H1 (cell line): ENCODE data around the gene SPATS2L. TPM values are rescaled to one million over a fixed set of nuclear protein-coding genes. Genes with fewer than 3 reads are reported as not detected.

Experiments used
- CTCF ChIA-PET: fragments of 300-600 bp; sonication (Branson Sonifier 250); formaldehyde crosslinking; loops from one replicate; lab custom pipeline; 2021; ENCODE audit not compliant: partially characterized antibody; lab: Charles Lee
- POLR2A ChIA-PET: fragments of 300-600 bp; sonication (Branson Sonifier 250); formaldehyde crosslinking; loops from one replicate; lab custom pipeline; 2021; ENCODE audit warnings: inconsistent platforms; ENCODE audit not compliant: partially characterized antibody; lab: Charles Lee
- DNase-seq, 2 experiments: peaks; one replicate each; pipeline versions ENCODE4 v3.0.0 to v3.0.0-alpha.2; 2010 to 2022; ENCODE audit warnings: low spot score in 2 of 2, low read depth in 1 of 2, mixed read lengths in 1 of 2
- FAIRE-seq: peaks from 2 replicates; lab custom pipeline; 2011; peaks lifted over from hg19 to GRCh38; lab: Jason Lieb, UNC
- H2AFZ ChIP-seq: 2 replicates; pipeline ENCODE4 v1.8.1; 2012; ENCODE audit warnings: low read length, inconsistent platforms
- H2AK5ac ChIP-seq: 2 replicates; pipeline ENCODE4 v1.6.1; 2013; ENCODE audit warnings: low read depth, low read length
- H2BK120ac ChIP-seq: replicated peaks from 2 replicates; pipeline ENCODE3; 2013; ENCODE audit warnings: low read depth, low read length, inconsistent platforms
- H2BK12ac ChIP-seq: 2 replicates; pipeline ENCODE4 v1.6.1; 2013; ENCODE audit warnings: low read depth, low read length
- H2BK15ac ChIP-seq: 2 replicates; pipeline ENCODE4 v1.6.1; 2013; ENCODE audit warnings: low read length
- H2BK20ac ChIP-seq: 2 replicates; pipeline ENCODE4 v1.6.1; 2013; ENCODE audit warnings: low read length
- H2BK5ac ChIP-seq: 2 replicates; pipeline ENCODE4 v1.6.1; 2013; ENCODE audit warnings: low read depth, low read length
- H3K14ac ChIP-seq: 2 replicates; pipeline ENCODE4 v1.6.1; 2013; ENCODE audit warnings: inconsistent platforms; ENCODE audit not compliant: insufficient read length
- H3K18ac ChIP-seq: 2 replicates; pipeline ENCODE4 v1.6.1; 2013; ENCODE audit warnings: low read length; ENCODE audit errors: extremely low read depth
- H3K23ac ChIP-seq: 2 replicates; pipeline ENCODE4 v1.6.1; 2013; ENCODE audit warnings: inconsistent platforms; ENCODE audit not compliant: insufficient read length
- H3K23me2 ChIP-seq: 2 replicates; pipeline ENCODE4 v1.6.1; 2013; ENCODE audit warnings: low read depth, low read length
- H3K27ac ChIP-seq: 2 replicates; pipeline ENCODE4 v1.6.1; 2011; ENCODE audit warnings: low read depth, low read length, inconsistent platforms
- H3K27me3 ChIP-seq, 4 experiments: replicated peaks in 1 of 4; 1 replicate in 1 of 4; 2 replicates in 3 of 4; pipeline versions ENCODE4 v1.6.1 to v1.8.1; 2011 to 2013; ENCODE audit warnings: low read length in 3 of 4, mild to moderate bottlenecking in 3 of 4, inconsistent platforms in 2 of 4, mixed read lengths in 2 of 4, moderate library complexity in 1 of 4; ENCODE audit not compliant: control insufficient read depth in 3 of 4, insufficient read depth in 3 of 4; ENCODE audit errors: extremely low read depth in 1 of 4
- H3K36me3 ChIP-seq, 4 experiments: 2 replicates each; pipeline versions ENCODE4 v1.6.1 to v1.8.1; 2011 to 2013; ENCODE audit warnings: mild to moderate bottlenecking in 4 of 4, low read length in 3 of 4, moderate library complexity in 2 of 4, control low read depth in 1 of 4, inconsistent platforms in 1 of 4; ENCODE audit not compliant: insufficient read depth in 4 of 4, control insufficient read depth in 2 of 4
- H3K4ac ChIP-seq: replicated peaks from 2 replicates; pipeline ENCODE3; 2013; ENCODE audit warnings: low read length, low read depth, mixed read lengths, inconsistent platforms; ENCODE audit not compliant: insufficient read length
- H3K4me1 ChIP-seq, 4 experiments: replicated peaks in 1 of 4; 1 replicate in 1 of 4; 2 replicates in 3 of 4; pipeline versions ENCODE4 v1.6.1 to v1.8.1; 2011 to 2013; ENCODE audit warnings: low read length in 3 of 4, inconsistent platforms in 2 of 4, mixed read lengths in 1 of 4; ENCODE audit not compliant: insufficient read depth in 4 of 4, control insufficient read depth in 3 of 4
- H3K4me2 ChIP-seq, 2 experiments: 2 replicates each; pipeline versions ENCODE4 v1.6.1 to v1.8.1; 2011 to 2013; ENCODE audit warnings: low read depth in 2 of 2, low read length in 2 of 2, control low read depth in 1 of 2, inconsistent platforms in 1 of 2, mild to moderate bottlenecking in 1 of 2; ENCODE audit not compliant: insufficient read depth in 1 of 2
- H3K4me3 ChIP-seq, 4 experiments: fragments of 200-600, 300-600 bp in 1 of 4; sonication (generic), shearing (Covaris generic), sonication (Bioruptor Twin) in 1 of 4; 2 replicates each; pipeline versions ENCODE4 v1.5.1 to v1.8.1; 2011 to 2016; ENCODE audit warnings: low read length in 4 of 4, low read depth in 3 of 4, control low read depth in 2 of 4, inconsistent platforms in 2 of 4, mild to moderate bottlenecking in 2 of 4, mixed read lengths in 1 of 4, moderate library complexity in 1 of 4; ENCODE audit not compliant: insufficient read depth in 2 of 4; ENCODE audit errors: extremely low read depth in 1 of 4
- H3K56ac ChIP-seq: replicated peaks from 2 replicates; pipeline ENCODE3; 2013; ENCODE audit warnings: low read depth, mild to moderate bottlenecking, mixed read lengths, low read length, inconsistent platforms; ENCODE audit not compliant: insufficient read length
- H3K79me1 ChIP-seq: 2 replicates; pipeline ENCODE4 v1.6.1; 2013; ENCODE audit warnings: low read depth, low read length, control low read depth
- H3K79me2 ChIP-seq, 2 experiments: 2 replicates each; pipeline versions ENCODE4 v1.6.1 to v1.8.1; 2012 to 2013; ENCODE audit warnings: low read length in 2 of 2, mild to moderate bottlenecking in 2 of 2, inconsistent platforms in 1 of 2; ENCODE audit not compliant: insufficient read depth in 2 of 2, control insufficient read depth in 1 of 2
- H3K9ac ChIP-seq, 4 experiments: replicated peaks in 1 of 4; 1 replicate in 1 of 4; 2 replicates in 3 of 4; pipeline versions ENCODE4 v1.6.1 to v1.8.1; 2011 to 2013; ENCODE audit warnings: low read depth in 3 of 4, low read length in 3 of 4, control low read depth in 2 of 4, mild to moderate bottlenecking in 2 of 4, moderate library complexity in 2 of 4, inconsistent platforms in 1 of 4; ENCODE audit errors: extremely low read depth in 1 of 4
- H3K9me3 ChIP-seq, 2 experiments: 2 replicates each; pipeline versions ENCODE4 v1.6.1 to v1.8.1; 2012 to 2013; ENCODE audit warnings: mild to moderate bottlenecking in 2 of 2, moderate library complexity in 2 of 2, control low read depth in 1 of 2, inconsistent platforms in 1 of 2, low read depth in 1 of 2, low read length in 1 of 2, mixed read lengths in 1 of 2; ENCODE audit not compliant: insufficient read depth in 2 of 2
- H4K20me1 ChIP-seq, 2 experiments: replicated peaks in 1 of 2; 2 replicates each; pipeline versions ENCODE3 to v1.8.1; 2011 to 2013; ENCODE audit warnings: inconsistent platforms in 2 of 2, low read length in 2 of 2, mild to moderate bottlenecking in 1 of 2; ENCODE audit not compliant: insufficient read depth in 2 of 2, control insufficient read depth in 1 of 2
- H4K5ac ChIP-seq: 2 replicates; pipeline ENCODE4 v1.6.1; 2013; ENCODE audit warnings: low read length, low read depth, mixed read lengths, inconsistent platforms; ENCODE audit not compliant: insufficient read length
- H4K8ac ChIP-seq: 2 replicates; pipeline ENCODE4 v1.8.0; 2013; ENCODE audit warnings: mild to moderate bottlenecking, moderate library complexity, low read length, inconsistent platforms; ENCODE audit not compliant: insufficient read depth; ENCODE audit errors: extremely low read depth
- H4K91ac ChIP-seq: replicated peaks from 2 replicates; pipeline ENCODE3; 2013; ENCODE audit warnings: low read length, mixed read lengths, inconsistent platforms; ENCODE audit not compliant: insufficient read length
- GABPA ChIP-seq: IDR thresholded peaks from 2 replicates; pipeline ENCODE4 v1.6.1; 2011; ENCODE audit warnings: mild to moderate bottlenecking, low read length, moderate library complexity, borderline replicate concordance; ENCODE audit not compliant: insufficient read depth
- GTF2F1 ChIP-seq: IDR thresholded peaks from 2 replicates; pipeline ENCODE4 v1.6.1; 2012; ENCODE audit warnings: low read depth, low read length, improper control_type of control experiment, borderline replicate concordance
- HDAC6 ChIP-seq: IDR thresholded peaks from one replicate; pipeline ENCODE4 v1.7.1; 2012; ENCODE audit warnings: low read depth, mild to moderate bottlenecking, inconsistent platforms, low read length, moderate library complexity
- WGBS, 2 experiments: shearing (Covaris generic) in 1 of 2; methylation state at CpG; one replicate each; pipeline versions ENCODE4 v1.1.6 to v1.1.7; 2013 to 2015; ENCODE audit warnings: low lambda C conversion rate in 2 of 2, mixed read lengths in 2 of 2, inconsistent platforms in 1 of 2, low coverage in 1 of 2, missing lambda C conversion rate in 1 of 2; ENCODE audit not compliant: insufficient replicate concordance in 2 of 2, insufficient coverage in 1 of 2, insufficient read length in 1 of 2; ENCODE audit errors: extremely low coverage in 1 of 2, missing lambda C conversion rate in 1 of 2; 5-methylcytosine and 5-hydroxymethylcytosine counted together
- polyA plus RNA-seq, 7 experiments: library from polyadenylated mRNA; depleted of rRNA in 3 of 7; stranded (reverse) in 5 of 7; unstranded in 2 of 7; fragments of >200 nt in 5 of 7; fragments of 200-250 nt in 2 of 7; gene quantifications; 1 replicate in 5 of 7; 2 replicates in 1 of 7; 4 replicates in 1 of 7; pipeline versions ENCODE4 v1.2.1 to v1.2.3, GENCODE V29; 2011 to 2013; ENCODE audit warnings: missing spikeins in 2 of 7, mixed read lengths in 2 of 7
- total RNA-seq: library from RNA; stranded (reverse); fragmentation: NEBNext Ultra II Directional; extraction: Animal tissue kit (Norgen Biotek cat#: 25700); gene quantifications from 2 replicates; pipeline ENCODE4 v1.2.1, GENCODE V29; 2021
- TF ChIP-seq, protein P1 (sequence below): IDR thresholded peaks from 2 replicates; pipeline ENCODE4 v1.6.1; 2012; ENCODE audit warnings: inconsistent platforms

SPATS2L gene
- total and polyA plus RNA-seq, 2 of the 8 experiments (the other 6 are each of a cell fraction or from before 2014, with no cell fraction given) = 67.3 to 189 TPM

DNA sequence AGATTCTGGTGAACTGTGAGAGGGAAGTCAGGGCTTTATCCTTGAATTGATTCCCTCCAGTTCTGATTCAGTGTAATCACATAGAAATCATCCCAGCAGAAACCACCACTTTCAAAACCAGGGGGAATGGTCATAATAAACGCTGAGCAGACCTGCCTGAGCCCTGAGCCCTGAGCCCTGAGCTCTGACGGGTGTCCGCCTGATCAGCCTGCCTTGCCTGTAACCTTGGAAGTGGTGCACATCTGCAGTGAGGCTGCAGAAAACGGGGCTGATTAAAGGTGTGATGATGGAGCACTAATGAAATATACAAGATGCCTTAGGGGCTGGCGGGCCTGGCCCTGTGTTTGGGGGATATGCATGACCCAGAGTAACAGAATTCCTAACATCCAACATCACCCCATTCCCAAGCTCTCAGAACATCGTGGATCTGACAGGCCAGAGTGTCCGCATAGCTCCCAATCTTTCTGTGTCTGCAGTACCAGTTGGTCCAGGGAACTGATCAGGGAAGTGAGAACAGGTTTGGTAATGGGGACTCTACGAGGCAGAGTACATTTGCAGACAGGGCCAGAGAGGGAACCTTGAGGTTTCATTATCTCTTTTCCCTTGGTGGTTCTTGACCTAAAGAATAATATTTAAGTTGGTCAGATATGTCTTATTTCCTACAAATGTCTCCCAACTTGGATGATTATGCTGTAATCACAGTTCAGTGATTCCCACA is 165.6 kb downstream of the SPATS2L start:
- H4K20me1 ChIP-seq = no peaks in the 10 kb centered on the region
- POLR2A ChIA-PET = interaction anchor here (2.3 kb wide), 1 partner anchor 9 kb away, joined by 6 read pairs; no protein-coding TSS in a partner anchor
- H3K4ac ChIP-seq = no peak overlapping the region
- no peaks in the 10 kb centered on the region for H3K27me3 ChIP-seq
- H2AK5ac ChIP-seq = no peak overlapping the region
- no peak overlapping the region for H2AFZ ChIP-seq
- no peak overlapping the region for H2BK120ac ChIP-seq
- no peak overlapping the region for H2BK5ac ChIP-seq
- H3K79me2 ChIP-seq = no peaks in the 10 kb centered on the region
- no peak overlapping the region for H3K27ac ChIP-seq
- no peak overlapping the region for H4K8ac ChIP-seq
- CTCF ChIA-PET = interaction anchor here (0.7 to 5.1 kb wide), 16 partner anchors 7 to 498 kb away, joined by 3 to 35 read pairs (median 4); no protein-coding TSS in a partner anchor
- no peak overlapping the region for H2BK20ac ChIP-seq
- no peak overlapping the region for H3K4me2 ChIP-seq
- H3K14ac ChIP-seq = no peak overlapping the region
- no peak overlapping the region for H3K23ac ChIP-seq
- no peak overlapping the region for H4K5ac ChIP-seq
- FAIRE-seq = no peak
- no peaks in the 10 kb centered on the region for H3K79me1 ChIP-seq
- H3K56ac ChIP-seq = no peak overlapping the region
- no peaks in the 10 kb centered on the region for H3K23me2 ChIP-seq
- H3K4me1 ChIP-seq = peaks cover 0 to 3% (median 2%) of the 10 kb centered on the region in 4 experiments; a peak in 2 of 7 replicates
- TF ChIP-seq HDAC6 = no peak
- TF ChIP-seq, protein P1, sequence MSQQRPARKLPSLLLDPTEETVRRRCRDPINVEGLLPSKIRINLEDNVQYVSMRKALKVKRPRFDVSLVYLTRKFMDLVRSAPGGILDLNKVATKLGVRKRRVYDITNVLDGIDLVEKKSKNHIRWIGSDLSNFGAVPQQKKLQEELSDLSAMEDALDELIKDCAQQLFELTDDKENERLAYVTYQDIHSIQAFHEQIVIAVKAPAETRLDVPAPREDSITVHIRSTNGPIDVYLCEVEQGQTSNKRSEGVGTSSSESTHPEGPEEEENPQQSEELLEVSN = no peak
- TF ChIP-seq GABPA = no peak
- no peak for TF ChIP-seq GTF2F1
- H3K36me3 ChIP-seq = peaks cover 30 to 89% (median 66%) of the 10 kb centered on the region in 4 experiments
- H3K4me3 ChIP-seq = no peak overlapping the region
- no peaks in the 10 kb centered on the region for H3K9me3 ChIP-seq
- no peak overlapping the region for H3K18ac ChIP-seq
- DNase-seq = no peak
- no peak overlapping the region for H2BK12ac ChIP-seq
- 89% methylated on average over 8 of the region's 8 CpGs; no CpG with 5 or more reads in 1 of the 2 experiments for WGBS, 2 experiments
- H4K91ac ChIP-seq = no peak overlapping the region
- no peak overlapping the region for H2BK15ac ChIP-seq
- H3K9ac ChIP-seq = no peak overlapping the region
